ENCODE data around the gene HTR1D. TPM values are rescaled to one million over a fixed set of nuclear protein-coding genes. Genes with fewer than 3 reads are reported as not detected.
"Not testable (repeated sequence)": the region's sequence is repeated elsewhere in the genome, so short reads cannot be mapped to it uniquely, and the experiment has no call there.

The HTR1D gene
- total RNA-seq, 1 experiment from 2014 or later, result 3.5 TPM

GRCh38 chr1:23223963-23224362, 6.7 kb upstream of the HTR1D start:
- H3K9me2 ChIP-seq (ENCODE audit: insufficient read depth); BruUV-seq (replicated peaks); H3K4me1 ChIP-seq (ENCODE audit: control insufficient read depth in 1 of 2, insufficient read depth in 2 of 2, low read length in 2 of 2); H3K27ac ChIP-seq (ENCODE audit: low read depth, low read length); H3K36me3 ChIP-seq (ENCODE audit: control insufficient read depth in 1 of 2, insufficient read depth in 2 of 2, low read length in 2 of 2); H3K9me3 ChIP-seq (ENCODE audit: control insufficient read depth in 1 of 2, insufficient read depth in 1 of 2, low read depth in 1 of 2, low read length in 2 of 2); RAD21 ChIA-PET (ENCODE audit: low non-redundant PET in 1 of 2, low total read pairs in 2 of 2, uncharacterized antibody in 2 of 2, unreplicated experiment in 2 of 2); H2AFZ ChIP-seq (ENCODE audit: low read depth, low read length, poor library complexity, severe bottlenecking); H3K9ac ChIP-seq (ENCODE audit: low read length); DNase-seq (ENCODE audit: low read depth, low spot score); CTCF ChIA-PET; H3K27me3 ChIP-seq (ENCODE audit: insufficient read depth, low read length); H3K79me2 ChIP-seq (ENCODE audit: insufficient read depth, low read length); ATAC-seq; H4K20me1 ChIP-seq (ENCODE audit: insufficient read depth); H3K4me3 ChIP-seq (replicated peaks in 1 of 2; ENCODE audit: low read depth in 1 of 2, low read length in 2 of 2); POLR2A ChIA-PET; H3K4me2 ChIP-seq (ENCODE audit: low read length): not testable (repeated sequence)
- intact Hi-C loops (cut with micrococcal nuclease), result loop anchor here (5.0 kb wide), 1 partner anchor 48 kb away; no protein-coding TSS in a partner anchor

DNA sequence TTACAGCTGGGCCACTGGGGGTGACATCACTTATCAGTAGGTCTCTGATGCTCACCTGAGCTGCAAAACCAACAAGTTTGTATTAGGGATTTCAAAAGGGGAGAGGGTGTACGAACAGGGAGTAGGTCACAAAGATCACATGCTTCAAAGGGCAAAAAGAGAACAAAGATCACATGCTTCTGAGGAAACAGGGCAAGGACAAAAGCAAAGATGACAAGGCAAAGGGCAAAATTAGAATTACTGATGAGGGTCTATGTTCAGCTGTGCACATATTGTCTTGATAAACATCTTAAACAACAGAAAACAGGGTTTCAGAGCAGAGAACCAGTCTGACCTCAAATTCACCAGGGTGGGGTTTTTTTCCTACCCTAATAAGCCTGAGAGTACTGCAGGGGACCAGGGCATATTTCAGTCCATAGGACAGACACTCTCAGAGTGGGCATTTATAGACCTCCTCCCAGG, 6.2 kb upstream of the HTR1D start:
- RAD21 ChIA-PET (ENCODE audit: low non-redundant PET in 1 of 2, low total read pairs in 2 of 2, uncharacterized antibody in 2 of 2, unreplicated experiment in 2 of 2); H3K4me1 ChIP-seq (ENCODE audit: control insufficient read depth in 1 of 2, insufficient read depth in 2 of 2, low read length in 2 of 2); ATAC-seq; BruUV-seq (replicated peaks); H2AFZ ChIP-seq (ENCODE audit: low read depth, low read length, poor library complexity, severe bottlenecking); POLR2A ChIA-PET; CTCF ChIA-PET; H3K79me2 ChIP-seq (ENCODE audit: insufficient read depth, low read length); H4K20me1 ChIP-seq (ENCODE audit: insufficient read depth); H3K4me2 ChIP-seq (ENCODE audit: low read length); H3K27me3 ChIP-seq (ENCODE audit: insufficient read depth, low read length); H3K9me3 ChIP-seq (ENCODE audit: control insufficient read depth in 1 of 2, insufficient read depth in 1 of 2, low read depth in 1 of 2, low read length in 2 of 2); H3K9ac ChIP-seq (ENCODE audit: low read length); H3K27ac ChIP-seq (ENCODE audit: low read depth, low read length); H3K4me3 ChIP-seq (replicated peaks in 1 of 2; ENCODE audit: low read depth in 1 of 2, low read length in 2 of 2); DNase-seq (ENCODE audit: low read depth, low spot score); H3K9me2 ChIP-seq (ENCODE audit: insufficient read depth); H3K36me3 ChIP-seq (ENCODE audit: control insufficient read depth in 1 of 2, insufficient read depth in 2 of 2, low read length in 2 of 2): not testable (repeated sequence)
- intact Hi-C loops (cut with micrococcal nuclease), result loop anchor here (5.0 kb wide), 1 partner anchor 49 kb away; no protein-coding TSS in a partner anchor

DNA sequence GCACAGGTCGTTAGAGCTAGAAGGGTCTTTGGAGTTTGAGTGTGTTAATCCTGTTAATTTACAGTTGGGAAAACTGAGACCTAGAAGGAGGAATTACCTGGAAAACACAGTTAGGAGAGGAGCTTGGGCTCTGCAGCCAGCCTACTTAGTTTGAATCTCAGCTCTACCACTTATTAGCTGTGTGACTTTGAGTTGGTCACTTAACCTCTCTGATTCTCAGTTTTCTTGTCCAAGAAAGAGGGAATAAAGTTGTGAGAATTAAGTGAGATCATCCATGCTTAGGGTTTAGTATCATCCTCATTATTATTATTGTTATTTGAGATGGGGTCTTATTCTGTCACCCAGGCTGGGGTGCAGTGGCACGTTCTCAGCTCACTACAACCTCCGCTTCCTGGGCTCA, 5.4 kb upstream of the HTR1D start:
- no peak overlapping the region for H3K27ac ChIP-seq (ENCODE audit: low read depth, low read length)
- intact Hi-C loops (cut with micrococcal nuclease), result loop anchor here (5.0 kb wide), 1 partner anchor 50 kb away; no protein-coding TSS in a partner anchor
- no peak overlapping the region for H3K4me2 ChIP-seq (ENCODE audit: low read length)
- H4K20me1 ChIP-seq (ENCODE audit: insufficient read depth), result no peaks in the 10 kb centered on the region
- ChIA-PET RAD21 (ENCODE audit: low non-redundant PET in 1 of 2, low total read pairs in 2 of 2, uncharacterized antibody in 2 of 2, unreplicated experiment in 2 of 2) (no interaction called here), CTCF (no interaction called here), POLR2A (no interaction called here)
- peaks cover 0 to 1% of the 10 kb centered on the region in 2 experiments; a peak in 1 of 4 replicates for H3K4me1 ChIP-seq (ENCODE audit: control insufficient read depth in 1 of 2, insufficient read depth in 2 of 2, low read length in 2 of 2)
- H3K9ac ChIP-seq (ENCODE audit: low read length), result no peak overlapping the region
- no peak overlapping the region for H3K4me3 ChIP-seq (replicated peaks in 1 of 2; ENCODE audit: low read depth in 1 of 2, low read length in 2 of 2)
- no peak overlapping the region for H2AFZ ChIP-seq (ENCODE audit: low read depth, low read length, poor library complexity, severe bottlenecking)
- H3K27me3 ChIP-seq (ENCODE audit: insufficient read depth, low read length), result no peaks in the 10 kb centered on the region; the same call in 1 of the 2 replicates
- no peak for DNase-seq (ENCODE audit: low read depth, low spot score)
- no peak for ATAC-seq
- BruUV-seq (replicated peaks), result no TSS peak
- no peaks in the 10 kb centered on the region for H3K9me2 ChIP-seq (ENCODE audit: insufficient read depth)
- H3K36me3 ChIP-seq (ENCODE audit: control insufficient read depth in 1 of 2, insufficient read depth in 2 of 2, low read length in 2 of 2), result no peaks in the 10 kb centered on the region
- no peaks in the 10 kb centered on the region for H3K9me3 ChIP-seq (ENCODE audit: control insufficient read depth in 1 of 2, insufficient read depth in 1 of 2, low read depth in 1 of 2, low read length in 2 of 2)
- no peak for TF ChIP-seq ATF3 (IDR thresholded peaks at IDR 0.05)
- H3K79me2 ChIP-seq (ENCODE audit: insufficient read depth, low read length), result no peaks in the 10 kb centered on the region
